Mesenchymal stem cell (in vitro differentiated cells and primary cell): ENCODE results near the gene L3MBTL1.

Experiments used
- DNase-seq: peaks from one replicate; pipeline ENCODE4 v3.0.0-alpha.2; 2013
- H2AFZ ChIP-seq: one replicate; pipeline ENCODE4 v1.6.1; 2013; ENCODE audit warnings: low read depth, mild to moderate bottlenecking, control low read depth, inconsistent platforms, low read length, moderate library complexity
- H2AK5ac ChIP-seq: 2 replicates; pipeline ENCODE4 v1.6.1; 2013; ENCODE audit warnings: low read length, moderate library complexity, mild to moderate bottlenecking, inconsistent platforms; ENCODE audit not compliant: severe bottlenecking
- H2BK120ac ChIP-seq: one replicate; pipeline ENCODE4 v1.6.1; 2013; ENCODE audit warnings: low read depth, mild to moderate bottlenecking, inconsistent platforms, low read length, moderate library complexity
- H2BK12ac ChIP-seq, 2 experiments: one replicate each; pipeline ENCODE4 v1.6.1; 2013; ENCODE audit warnings: inconsistent platforms in 2 of 2, low read length in 2 of 2, mild to moderate bottlenecking in 2 of 2, moderate library complexity in 2 of 2, control low read depth in 1 of 2
- H2BK15ac ChIP-seq: one replicate; pipeline ENCODE4 v1.6.1; 2013; ENCODE audit warnings: mild to moderate bottlenecking, low read depth, inconsistent platforms; ENCODE audit not compliant: poor library complexity, severe bottlenecking
- H2BK5ac ChIP-seq: 2 replicates; pipeline ENCODE4 v1.6.1; 2013; ENCODE audit warnings: low read depth, mild to moderate bottlenecking, low read length, control low read depth, inconsistent platforms; ENCODE audit not compliant: poor library complexity, severe bottlenecking
- H3K14ac ChIP-seq, 2 experiments: one replicate each; pipeline ENCODE4 v1.6.1; 2013; ENCODE audit warnings: inconsistent platforms in 2 of 2, low read length in 2 of 2, control low read depth in 1 of 2, mild to moderate bottlenecking in 1 of 2, moderate library complexity in 1 of 2
- H3K18ac ChIP-seq, 2 experiments: one replicate each; pipeline ENCODE4 v1.6.1; 2013; ENCODE audit warnings: inconsistent platforms in 2 of 2, low read length in 2 of 2, control low read depth in 1 of 2, low read depth in 1 of 2, mild to moderate bottlenecking in 1 of 2
- H3K23ac ChIP-seq, 2 experiments: one replicate each; pipeline ENCODE4 v1.6.1; 2013; ENCODE audit warnings: inconsistent platforms in 2 of 2, low read length in 2 of 2, mild to moderate bottlenecking in 2 of 2, moderate library complexity in 2 of 2, control low read depth in 1 of 2
- H3K27ac ChIP-seq: 2 replicates; pipeline ENCODE4 v1.5.1; 2013; ENCODE audit warnings: mild to moderate bottlenecking, moderate library complexity, low read length, control low read depth, inconsistent platforms; ENCODE audit not compliant: poor library complexity, severe bottlenecking
- H3K27me3 ChIP-seq, 2 experiments: 2 replicates each; pipeline versions ENCODE4 v1.6.1 to v1.7.0; 2013; ENCODE audit warnings: low read length in 2 of 2, mild to moderate bottlenecking in 2 of 2, moderate library complexity in 2 of 2, control low read depth in 1 of 2, inconsistent platforms in 1 of 2; ENCODE audit not compliant: control insufficient read depth in 1 of 2, insufficient read depth in 1 of 2
- H3K36me3 ChIP-seq, 2 experiments: 2 replicates each; pipeline versions ENCODE4 v1.6.1 to v1.7.0; 2013; ENCODE audit warnings: low read length in 2 of 2, control low read depth in 1 of 2, inconsistent platforms in 1 of 2, low read depth in 1 of 2, mild to moderate bottlenecking in 1 of 2; ENCODE audit not compliant: insufficient read depth in 2 of 2, control insufficient read depth in 1 of 2
- H3K4ac ChIP-seq, 2 experiments: one replicate each; pipeline ENCODE4 v1.6.1; 2013; ENCODE audit warnings: inconsistent platforms in 2 of 2, low read length in 2 of 2, mild to moderate bottlenecking in 2 of 2, moderate library complexity in 2 of 2, control low read depth in 1 of 2, low read depth in 1 of 2
- H3K4me1 ChIP-seq: 2 replicates; pipeline ENCODE4 v1.6.1; 2013; ENCODE audit warnings: low read depth, low read length, control low read depth; ENCODE audit not compliant: control insufficient read depth, insufficient read depth
- H3K4me2 ChIP-seq: 2 replicates; pipeline ENCODE4 v1.6.1; 2013; ENCODE audit warnings: low read length, mild to moderate bottlenecking, inconsistent platforms; ENCODE audit not compliant: poor library complexity, severe bottlenecking
- H3K4me3 ChIP-seq, 2 experiments: 2 replicates each; pipeline versions ENCODE4 v1.5.1 to v1.7.0; 2013; ENCODE audit warnings: low read length in 2 of 2, mild to moderate bottlenecking in 2 of 2, control low read depth in 1 of 2, low read depth in 1 of 2; ENCODE audit not compliant: insufficient read depth in 1 of 2
- H3K79me1 ChIP-seq: replicated peaks from 2 replicates; pipeline ENCODE4 v1.6.1; 2013; ENCODE audit warnings: mild to moderate bottlenecking, control low read depth, low read length, inconsistent platforms; ENCODE audit not compliant: poor library complexity, severe bottlenecking
- H3K9ac ChIP-seq: 2 replicates; pipeline ENCODE4 v1.7.0; 2013; ENCODE audit warnings: mild to moderate bottlenecking, low read length, moderate library complexity
- H3K9me3 ChIP-seq: 2 replicates; pipeline ENCODE4 v1.7.0; 2013; ENCODE audit warnings: mild to moderate bottlenecking, low read length; ENCODE audit not compliant: control insufficient read depth
- H4K8ac ChIP-seq: one replicate; pipeline ENCODE4 v1.6.1; 2013; ENCODE audit warnings: inconsistent platforms, mild to moderate bottlenecking, low read length, moderate library complexity
- H4K91ac ChIP-seq: one replicate; pipeline ENCODE4 v1.6.1; 2013; ENCODE audit warnings: mild to moderate bottlenecking, low read length, inconsistent platforms
- WGBS: methylation state at CpG from one replicate; pipeline ENCODE4 v1.1.7; 2013; ENCODE audit warnings: mixed read lengths; 5-methylcytosine and 5-hydroxymethylcytosine counted together

Gene L3MBTL1

DNA sequence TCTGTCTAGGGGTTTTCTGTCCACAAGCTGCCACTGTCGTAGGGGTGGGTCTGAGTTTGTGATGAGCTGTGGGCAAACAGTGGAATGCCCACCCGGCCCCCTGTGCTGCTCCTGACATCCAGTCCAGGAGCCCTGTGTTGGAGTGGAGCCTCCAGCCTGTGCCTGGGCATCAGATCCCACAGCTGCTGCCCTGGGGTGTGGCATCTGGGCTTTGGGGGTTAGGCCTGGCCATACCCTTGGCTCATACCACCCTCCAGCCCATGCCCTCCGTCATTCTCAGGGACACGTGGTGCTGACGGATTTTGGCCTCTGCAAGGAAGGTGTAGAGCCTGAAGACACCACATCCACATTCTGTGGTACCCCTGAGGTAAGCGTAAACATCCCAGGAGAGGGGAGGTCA lies 64.3 kb downstream of the L3MBTL1 start:
- H2AFZ ChIP-seq, result no peak overlapping the region
- no peak overlapping the region for H3K14ac ChIP-seq
- H2BK5ac ChIP-seq, result no peak overlapping the region
- peaks cover 0 to 62% of the 10 kb centered on the region in 2 experiments for H3K36me3 ChIP-seq
- H3K79me1 ChIP-seq, result no peaks in the 10 kb centered on the region
- no peak overlapping the region for H2BK15ac ChIP-seq
- no peak overlapping the region for H3K27ac ChIP-seq
- H3K27me3 ChIP-seq, result peaks cover 0 to 13% of the 10 kb centered on the region in 2 experiments
- 86% methylated on average over 6 of the region's 6 CpGs for WGBS
- H4K91ac ChIP-seq, result no peak overlapping the region
- DNase-seq, result no peak
- H3K4me1 ChIP-seq, result no peaks in the 10 kb centered on the region
- no peak overlapping the region for H3K4me3 ChIP-seq
- H2AK5ac ChIP-seq, result no peak overlapping the region
- H3K18ac ChIP-seq, result no peak overlapping the region
- no peak overlapping the region for H3K23ac ChIP-seq
- H3K9ac ChIP-seq, result no peak overlapping the region
- no peaks in the 10 kb centered on the region for H3K9me3 ChIP-seq
- H3K4ac ChIP-seq, result no peak overlapping the region
- no peak overlapping the region for H4K8ac ChIP-seq
- H2BK120ac ChIP-seq, result no peak overlapping the region
- H2BK12ac ChIP-seq, result no peak overlapping the region
- H3K4me2 ChIP-seq, result no peak overlapping the region

DNA sequence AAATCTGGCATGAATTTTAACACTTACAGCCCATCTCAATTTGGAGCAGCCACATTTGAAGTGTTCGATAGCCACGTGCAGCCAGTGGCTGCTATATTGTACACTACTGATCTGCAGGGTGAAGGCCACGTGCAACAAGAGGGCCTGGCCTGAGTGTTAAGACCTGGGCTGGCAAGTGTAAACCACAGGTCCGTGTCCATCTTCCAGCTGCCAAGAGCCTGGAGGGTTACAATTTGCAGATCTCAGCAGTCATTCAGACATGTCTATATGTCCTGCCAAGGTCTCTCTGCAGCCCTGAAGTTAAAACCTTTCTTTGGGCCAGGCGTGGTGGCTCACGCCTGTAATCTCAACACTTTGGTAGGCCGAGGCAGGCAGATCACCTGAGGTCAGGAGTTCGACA lies 65.4 kb downstream of the L3MBTL1 start:
- Histone ChIP-seq H3K18ac (no peak overlapping the region), H2BK15ac (no peak overlapping the region), H3K4me2 (no peak overlapping the region), H3K36me3 (peaks cover 0 to 55% of the 10 kb centered on the region in 2 experiments), H2BK120ac (no peak overlapping the region), H3K4me3 (no peak overlapping the region), H4K8ac (no peak overlapping the region), H2AK5ac (no peak overlapping the region), H2BK5ac (no peak overlapping the region), H3K27ac (no peak overlapping the region), H2BK12ac (no peak overlapping the region), H3K4ac (no peak overlapping the region), H3K23ac (no peak overlapping the region), H3K9me3 (no peaks in the 10 kb centered on the region), H3K9ac (no peak overlapping the region), H3K79me1 (no peaks in the 10 kb centered on the region), H3K4me1 (no peaks in the 10 kb centered on the region), H4K91ac (no peak overlapping the region), H3K14ac (no peak overlapping the region), H3K27me3 (peaks cover 0 to 9% of the 10 kb centered on the region in 2 experiments), H2AFZ (no peak overlapping the region)
- DNase-seq, result no peak
- WGBS, result 86% methylated on average over 8 of the region's 8 CpGs

GRCh38 chr20:43576108-43576507 lies 68.6 kb downstream of the L3MBTL1 start:
- Histone ChIP-seq H4K91ac (no peak overlapping the region), H2BK15ac (no peak overlapping the region), H2BK12ac (no peak overlapping the region), H2AK5ac (no peak overlapping the region), H3K27me3 (peaks cover 0 to 6% of the 10 kb centered on the region in 2 experiments), H3K14ac (no peak overlapping the region), H3K9me3 (no peaks in the 10 kb centered on the region), H3K4me2 (no peak overlapping the region), H3K23ac (no peak overlapping the region), H2BK120ac (no peak overlapping the region), H2AFZ (no peak overlapping the region), H2BK5ac (no peak overlapping the region), H3K36me3 (peaks cover 0 to 30% of the 10 kb centered on the region in 2 experiments), H3K27ac (no peak overlapping the region), H3K4ac (no peak overlapping the region), H3K4me1 (no peaks in the 10 kb centered on the region), H3K18ac (no peak overlapping the region), H4K8ac (no peak overlapping the region), H3K79me1 (no peaks in the 10 kb centered on the region), H3K4me3 (no peak overlapping the region), H3K9ac (no peak overlapping the region)
- DNase-seq, result no peak
- WGBS, result 74% methylated on average over 10 of the region's 10 CpGs

GRCh38 chr20:43579861-43580793 lies 72.6 kb downstream of the L3MBTL1 start:
- Histone ChIP-seq H2AFZ (no peak overlapping the region), H2BK12ac (no peak overlapping the region), H3K4me1 (peaks cover 8% of the 10 kb centered on the region), H3K18ac (no peak overlapping the region), H3K27me3 (no peaks in the 10 kb centered on the region), H3K27ac (no peak overlapping the region), H3K36me3 (peaks cover 0 to 9% of the 10 kb centered on the region in 2 experiments), H3K4ac (no peak overlapping the region), H4K91ac (no peak overlapping the region), H2BK120ac (no peak overlapping the region), H3K14ac (no peak overlapping the region), H3K23ac (no peak overlapping the region), H4K8ac (no peak overlapping the region), H2BK5ac (no peak overlapping the region), H2BK15ac (no peak overlapping the region), H3K4me3 (no peak overlapping the region), H3K4me2 (no peak overlapping the region), H3K9me3 (no peaks in the 10 kb centered on the region), H3K9ac (no peak overlapping the region), H3K79me1 (no peaks in the 10 kb centered on the region), H2AK5ac (no peak overlapping the region)
- 92% methylated on average over 5 of the region's 7 CpGs for WGBS
- no peak for DNase-seq
